Measurements from ENCODE around the gene CAPRIN1. TPM values are rescaled to one million over a fixed set of nuclear protein-coding genes. Genes with fewer than 3 reads are reported as not detected.

CAPRIN1 gene
- total RNA-seq, 1 donor from 2014 or later, result 191 TPM

DNA sequence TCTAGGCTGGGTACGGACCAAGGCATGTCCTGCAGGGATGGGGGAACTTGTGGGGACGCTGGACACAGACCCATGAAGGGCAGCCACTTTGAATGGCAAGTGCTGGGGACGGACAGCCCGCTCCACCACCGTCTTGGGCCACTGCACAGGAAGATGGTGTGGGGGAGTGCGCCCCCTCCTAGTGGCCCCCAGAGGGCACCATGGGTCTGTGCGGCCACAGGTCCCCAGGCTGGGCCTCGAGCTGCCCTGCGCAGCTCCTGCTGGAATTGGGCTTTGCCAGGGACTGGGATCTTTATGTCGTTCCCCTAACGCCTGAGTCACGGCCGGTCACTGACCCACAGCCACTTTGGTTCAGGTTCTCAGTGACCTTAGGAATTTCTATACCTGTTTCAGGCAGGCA lies 98.3 kb downstream of the CAPRIN1 start:
- TF ChIP-seq, protein P1, sequence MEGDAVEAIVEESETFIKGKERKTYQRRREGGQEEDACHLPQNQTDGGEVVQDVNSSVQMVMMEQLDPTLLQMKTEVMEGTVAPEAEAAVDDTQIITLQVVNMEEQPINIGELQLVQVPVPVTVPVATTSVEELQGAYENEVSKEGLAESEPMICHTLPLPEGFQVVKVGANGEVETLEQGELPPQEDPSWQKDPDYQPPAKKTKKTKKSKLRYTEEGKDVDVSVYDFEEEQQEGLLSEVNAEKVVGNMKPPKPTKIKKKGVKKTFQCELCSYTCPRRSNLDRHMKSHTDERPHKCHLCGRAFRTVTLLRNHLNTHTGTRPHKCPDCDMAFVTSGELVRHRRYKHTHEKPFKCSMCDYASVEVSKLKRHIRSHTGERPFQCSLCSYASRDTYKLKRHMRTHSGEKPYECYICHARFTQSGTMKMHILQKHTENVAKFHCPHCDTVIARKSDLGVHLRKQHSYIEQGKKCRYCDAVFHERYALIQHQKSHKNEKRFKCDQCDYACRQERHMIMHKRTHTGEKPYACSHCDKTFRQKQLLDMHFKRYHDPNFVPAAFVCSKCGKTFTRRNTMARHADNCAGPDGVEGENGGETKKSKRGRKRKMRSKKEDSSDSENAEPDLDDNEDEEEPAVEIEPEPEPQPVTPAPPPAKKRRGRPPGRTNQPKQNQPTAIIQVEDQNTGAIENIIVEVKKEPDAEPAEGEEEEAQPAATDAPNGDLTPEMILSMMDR (IDR thresholded peaks at IDR 0.05; ENCODE audit: insufficient read depth, low read length, poor library complexity, severe bottlenecking), result peak; percentile 46
- H3K27me3 ChIP-seq (ENCODE audit: control insufficient read depth, insufficient read depth, low read length), result no peaks in the 10 kb centered on the region
- H3K4me3 ChIP-seq (ENCODE audit: low read depth, low read length), result no peak overlapping the region
- DNase-seq (ENCODE audit: low read depth), result no peak
- H3K36me3 ChIP-seq (ENCODE audit: control insufficient read depth, insufficient read depth, low read length), result peaks cover 6% of the 10 kb centered on the region

DNA sequence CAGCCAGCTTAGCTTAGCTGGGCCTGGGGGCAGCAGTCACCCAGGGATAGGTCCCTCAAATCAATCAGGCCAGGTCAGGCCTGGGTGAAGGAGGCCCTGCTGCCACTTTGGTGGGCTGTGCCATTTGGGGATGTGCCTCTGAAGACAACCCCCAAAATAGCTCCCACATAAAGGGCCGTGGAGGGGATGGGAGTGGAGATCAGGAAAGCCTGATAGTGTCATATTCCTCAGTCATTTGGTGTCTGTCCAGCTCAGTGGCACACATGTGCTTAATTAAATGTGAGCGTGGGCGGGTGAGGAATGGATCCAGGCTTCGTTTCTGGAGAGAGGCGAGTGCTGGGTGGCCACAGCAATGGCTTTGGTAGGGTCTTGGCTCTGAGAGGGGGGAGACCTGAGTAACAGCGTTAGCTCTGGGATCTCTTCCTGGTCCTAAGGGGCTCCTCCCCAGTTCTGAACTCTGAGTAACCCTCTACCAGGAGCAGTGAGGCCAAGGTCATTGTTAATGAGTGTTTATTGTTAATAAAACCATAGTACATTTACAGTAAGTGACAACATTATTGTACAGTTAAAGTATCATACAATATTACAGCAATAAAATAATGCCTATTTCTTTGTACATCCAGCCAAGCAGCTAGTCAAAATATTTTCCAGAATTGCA lies 99.1 kb downstream of the CAPRIN1 start:
- peaks cover 6% of the 10 kb centered on the region for H3K36me3 ChIP-seq (ENCODE audit: control insufficient read depth, insufficient read depth, low read length)
- no peaks in the 10 kb centered on the region for H3K27me3 ChIP-seq (ENCODE audit: control insufficient read depth, insufficient read depth, low read length)
- DNase-seq (ENCODE audit: low read depth), result no peak
- no peak overlapping the region for H3K4me3 ChIP-seq (ENCODE audit: low read depth, low read length)
- TF ChIP-seq, protein P1 (IDR thresholded peaks at IDR 0.05; ENCODE audit: insufficient read depth, low read length, poor library complexity, severe bottlenecking), result no peak

Other genes with a start within 250 kb of the CAPRIN1 start
- gene LMO2, start 159.7 kb upstream of the CAPRIN1 start, total RNA-seq, result 0.82 and 2.5 TPM in 2 replicates
- gene NAT10, start 53.9 kb downstream of the CAPRIN1 start, total RNA-seq, result 21.7 and 23.5 TPM in 2 replicates

Data from kidney epithelial cell (primary cell).